CD4-positive, alpha-beta T cell treated with Interleukin-17A for 4 hours (primary cell): ENCODE measurements around the gene TNFRSF1A.
"Not testable (repeated sequence)": the region's sequence is repeated elsewhere in the genome, so short reads cannot be mapped to it uniquely, and the experiment has no call there.

Experiments
- DNase-seq: peaks from one replicate; pipeline ENCODE4 v3.0.0-alpha.2; 2020; ENCODE audit warnings: mixed read lengths

The TNFRSF1A gene

GRCh38 chr12:6302621-6303020 lies 39.3 kb downstream of the TNFRSF1A start:
- DNase-seq = no peak

DNA sequence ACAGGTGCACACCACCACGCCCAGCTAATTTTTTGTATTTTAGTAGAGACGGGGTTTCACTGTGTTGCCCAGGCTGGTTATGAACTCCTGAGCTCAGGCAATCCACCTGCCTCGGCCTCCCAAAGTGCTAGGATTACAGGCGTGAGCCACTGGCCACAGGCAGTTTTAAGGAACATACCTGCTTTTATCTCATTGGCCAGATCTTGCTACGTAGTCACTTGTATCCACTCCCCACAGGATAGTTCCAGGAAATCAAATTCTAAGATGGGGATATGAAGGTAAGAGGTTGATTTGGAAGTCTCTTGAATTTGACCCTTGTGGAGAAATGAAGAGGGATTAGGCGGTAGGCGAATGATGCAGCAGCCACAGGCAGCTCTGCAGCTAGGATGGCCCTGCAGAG lies 40.2 kb downstream of the TNFRSF1A start:
- no peak for DNase-seq

DNA sequence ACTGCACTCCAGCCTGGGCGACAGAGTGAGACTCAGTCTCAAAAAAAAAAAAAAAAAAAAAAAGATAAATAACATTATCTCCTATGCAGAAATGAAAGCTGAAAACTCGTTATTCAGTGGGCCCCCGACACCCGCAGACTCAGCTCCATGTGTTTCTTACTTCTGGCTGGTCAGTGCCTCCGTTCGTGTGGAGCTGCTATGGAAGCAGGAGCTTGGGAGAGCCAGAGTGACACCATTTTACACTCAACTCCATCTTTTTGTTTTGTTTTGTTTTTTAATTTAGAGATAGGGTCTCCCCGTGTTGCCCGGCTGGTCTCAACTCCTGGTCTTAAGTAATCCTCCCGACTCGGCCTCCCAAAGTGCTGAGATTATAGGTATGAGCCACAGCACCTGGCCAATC lies 44.7 kb downstream of the TNFRSF1A start:
- DNase-seq = no peak

- no peak for DNase-seq
Observed at GRCh38 chr12:6295094-6295811, 46.6 kb downstream of the TNFRSF1A start.

GRCh38 chr12:6294156-6295093 lies 47.5 kb downstream of the TNFRSF1A start:
- DNase-seq = no peak

- DNase-seq = no peak
Observed at GRCh38 chr12:6292606-6293005, 49.3 kb downstream of the TNFRSF1A start.

GRCh38 chr12:6289906-6290305 lies 52.0 kb downstream of the TNFRSF1A start:
- DNase-seq = not testable (repeated sequence)

GRCh38 chr12:6289081-6289480 lies 52.8 kb downstream of the TNFRSF1A start:
- not testable (repeated sequence) for DNase-seq

DNA sequence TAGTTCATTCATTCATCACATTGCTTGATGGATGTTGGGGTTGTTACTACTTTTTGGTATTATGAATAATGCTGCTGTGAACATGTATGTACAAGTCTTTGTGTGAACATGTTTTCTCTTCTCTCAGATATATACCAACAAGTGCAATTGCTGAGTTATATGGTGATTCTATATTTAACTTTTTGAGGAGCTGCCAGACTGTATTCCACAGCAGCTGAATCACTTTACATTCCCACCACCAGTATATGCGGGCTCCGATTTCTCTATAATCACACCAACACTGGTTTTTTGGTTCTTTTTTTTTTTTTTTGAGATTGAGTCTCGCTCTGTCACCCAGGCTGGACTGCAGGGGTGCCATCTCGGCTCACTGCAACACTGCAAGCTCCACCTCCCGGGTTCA lies 53.6 kb downstream of the TNFRSF1A start:
- no peak for DNase-seq

DNA sequence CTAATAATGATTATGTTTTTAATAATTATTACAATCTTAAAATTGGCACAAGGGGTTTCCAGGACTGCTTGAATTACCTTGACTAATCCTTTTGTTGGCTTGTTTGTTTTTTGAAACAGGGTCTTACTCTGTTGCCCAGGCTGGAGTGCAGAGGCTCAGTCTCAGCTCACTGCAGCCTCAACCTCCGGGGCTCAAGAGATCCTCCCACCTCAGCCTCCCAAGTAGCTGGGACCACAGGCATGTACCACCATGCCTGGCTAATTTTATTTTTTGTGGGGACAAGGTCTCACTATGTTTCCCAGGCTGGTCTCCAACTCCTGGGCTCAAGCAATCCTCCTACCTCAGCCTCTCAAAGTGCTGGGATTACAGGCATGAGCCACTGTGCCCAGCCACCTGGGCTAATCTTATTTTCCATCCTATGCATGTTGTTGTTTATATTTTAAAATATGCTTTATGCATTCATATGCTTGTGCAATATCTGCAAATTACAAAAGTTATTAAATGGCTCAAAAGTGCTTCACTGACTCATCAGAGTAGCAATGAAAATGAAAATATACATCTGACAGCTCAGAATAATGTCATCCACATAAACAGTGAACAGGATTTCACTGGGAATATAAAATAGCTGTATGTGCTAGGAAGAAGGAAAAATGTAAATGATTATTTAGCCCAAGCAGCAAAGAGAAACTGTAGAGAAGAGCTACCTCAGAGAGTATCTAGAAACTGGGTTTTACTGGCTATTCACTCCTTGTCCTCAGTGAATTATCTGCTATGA lies 56.2 kb downstream of the TNFRSF1A start:
- DNase-seq = no peak

DNA sequence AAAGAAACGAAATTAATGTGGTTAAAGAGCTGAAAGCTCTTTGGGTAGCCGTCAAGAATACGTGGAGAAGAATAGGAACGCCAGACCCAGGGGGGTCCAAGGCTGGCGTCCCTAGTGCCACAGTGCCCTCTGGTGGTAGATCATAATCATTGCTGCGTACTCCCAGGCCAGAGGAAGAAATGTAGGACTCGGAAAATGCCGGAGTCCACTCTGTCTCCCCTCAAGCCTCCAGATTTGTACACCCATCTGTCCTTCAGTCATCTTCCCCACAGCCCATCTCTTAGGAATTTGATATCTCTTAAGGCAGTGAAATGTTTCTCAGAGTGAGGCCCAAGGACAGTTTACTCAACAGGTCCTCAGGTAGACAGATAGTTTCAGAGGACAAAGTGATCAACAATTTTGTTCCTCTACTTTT lies 56.8 kb downstream of the TNFRSF1A start:
- peak; percentile 75 for DNase-seq

DNA sequence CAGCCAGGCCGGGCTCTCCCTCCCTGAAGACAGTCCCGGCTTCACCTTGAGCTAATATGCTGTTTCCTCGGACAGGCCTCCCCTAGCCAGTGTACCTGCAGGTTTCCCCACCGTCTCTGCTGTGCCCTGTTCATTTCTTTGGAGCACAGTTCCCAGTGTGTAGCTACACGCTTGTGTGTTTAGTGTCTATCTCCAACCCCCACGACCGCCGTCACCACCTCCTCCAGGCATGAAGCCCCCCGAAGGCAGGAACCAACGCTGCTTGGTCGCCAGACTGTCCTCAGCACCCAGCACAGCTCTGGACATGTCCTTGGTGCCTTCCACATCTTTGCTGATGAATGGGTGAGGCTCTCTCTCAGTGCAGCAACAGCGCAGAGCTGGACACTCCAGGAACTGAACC lies 57.6 kb downstream of the TNFRSF1A start:
- no peak for DNase-seq

GRCh38 chr12:6282453-6282840 lies 59.4 kb downstream of the TNFRSF1A start:
- DNase-seq = no peak

GRCh38 chr12:6281081-6281809 lies 60.6 kb downstream of the TNFRSF1A start:
- DNase-seq = no peak

DNA sequence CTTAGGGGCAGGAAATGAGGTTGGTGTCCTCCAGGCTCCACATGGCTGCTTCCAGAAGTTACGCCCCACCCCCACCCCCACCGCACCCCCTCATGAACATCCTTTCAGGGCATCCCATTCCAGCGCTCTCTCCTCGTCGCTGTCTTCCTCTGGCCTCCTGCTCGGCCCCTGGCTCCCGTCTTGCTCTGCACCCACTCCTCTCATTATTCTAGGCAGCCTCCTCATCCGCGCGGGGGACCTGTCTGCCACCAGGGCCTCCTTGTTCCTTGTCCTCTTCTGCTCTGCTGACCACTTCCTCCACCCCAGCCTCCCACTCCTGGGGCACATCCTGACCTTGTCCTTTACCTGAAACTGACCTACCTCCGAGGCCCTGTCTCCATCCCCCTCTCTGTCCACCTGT lies 61.2 kb downstream of the TNFRSF1A start:
- DNase-seq = no peak

DNA sequence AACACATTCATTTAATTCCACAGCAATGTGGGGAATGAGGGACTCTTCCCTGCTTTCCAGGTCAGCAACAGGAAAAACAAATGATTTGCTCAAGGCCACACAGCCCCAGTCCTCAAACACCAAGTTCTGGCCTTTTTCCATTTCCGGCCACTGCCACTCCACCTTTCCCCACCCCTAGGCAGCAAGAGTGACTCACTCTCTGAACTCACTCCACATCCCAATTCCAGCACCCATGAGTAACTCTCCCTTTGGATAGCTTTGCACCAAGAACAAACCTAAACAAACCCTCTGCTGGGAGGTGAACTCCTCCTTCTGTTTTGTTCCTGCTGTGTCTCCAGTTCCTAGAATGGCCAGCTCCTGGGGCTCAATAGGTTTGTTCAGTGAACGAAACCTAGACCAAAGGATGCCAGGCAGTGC lies 61.8 kb downstream of the TNFRSF1A start:
- no peak for DNase-seq

DNA sequence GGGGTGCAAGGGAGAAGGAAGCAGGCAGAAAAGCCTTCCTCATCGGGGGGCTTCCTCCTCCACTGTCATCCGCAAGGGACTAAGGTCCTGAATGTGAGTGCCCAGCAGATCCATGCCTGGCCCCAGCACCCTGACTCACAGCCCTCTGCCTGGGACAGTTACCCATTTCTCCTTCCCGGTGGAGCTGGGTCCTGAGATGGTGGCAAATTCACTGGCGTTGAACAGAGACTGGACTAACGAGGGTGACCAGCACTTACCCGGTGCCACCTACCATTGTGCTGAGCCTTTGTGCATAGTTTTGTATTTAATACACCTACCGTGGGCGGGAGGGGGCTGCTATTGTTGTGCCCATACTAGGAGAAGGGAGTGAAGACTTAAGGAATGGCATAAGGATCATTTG lies 62.2 kb downstream of the TNFRSF1A start:
- DNase-seq = no peak

GRCh38 chr12:6279256-6279628 lies 62.6 kb downstream of the TNFRSF1A start:
- no peak for DNase-seq
